Raji (cell line): Measurements from ENCODE around the gene ADAMTSL5.

ENCODE experiments used
- POLR2A ChIP-seq: IDR thresholded peaks from 2 replicates; pipeline ENCODE4 v1.6.1; 2011; ENCODE audit warnings: low read depth, low read length, control low read depth; ENCODE audit not compliant: insufficient read depth

The ADAMTSL5 gene, protein sequence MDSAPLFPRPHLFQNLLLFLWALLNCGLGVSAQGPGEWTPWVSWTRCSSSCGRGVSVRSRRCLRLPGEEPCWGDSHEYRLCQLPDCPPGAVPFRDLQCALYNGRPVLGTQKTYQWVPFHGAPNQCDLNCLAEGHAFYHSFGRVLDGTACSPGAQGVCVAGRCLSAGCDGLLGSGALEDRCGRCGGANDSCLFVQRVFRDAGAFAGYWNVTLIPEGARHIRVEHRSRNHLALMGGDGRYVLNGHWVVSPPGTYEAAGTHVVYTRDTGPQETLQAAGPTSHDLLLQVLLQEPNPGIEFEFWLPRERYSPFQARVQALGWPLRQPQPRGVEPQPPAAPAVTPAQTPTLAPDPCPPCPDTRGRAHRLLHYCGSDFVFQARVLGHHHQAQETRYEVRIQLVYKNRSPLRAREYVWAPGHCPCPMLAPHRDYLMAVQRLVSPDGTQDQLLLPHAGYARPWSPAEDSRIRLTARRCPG

DNA sequence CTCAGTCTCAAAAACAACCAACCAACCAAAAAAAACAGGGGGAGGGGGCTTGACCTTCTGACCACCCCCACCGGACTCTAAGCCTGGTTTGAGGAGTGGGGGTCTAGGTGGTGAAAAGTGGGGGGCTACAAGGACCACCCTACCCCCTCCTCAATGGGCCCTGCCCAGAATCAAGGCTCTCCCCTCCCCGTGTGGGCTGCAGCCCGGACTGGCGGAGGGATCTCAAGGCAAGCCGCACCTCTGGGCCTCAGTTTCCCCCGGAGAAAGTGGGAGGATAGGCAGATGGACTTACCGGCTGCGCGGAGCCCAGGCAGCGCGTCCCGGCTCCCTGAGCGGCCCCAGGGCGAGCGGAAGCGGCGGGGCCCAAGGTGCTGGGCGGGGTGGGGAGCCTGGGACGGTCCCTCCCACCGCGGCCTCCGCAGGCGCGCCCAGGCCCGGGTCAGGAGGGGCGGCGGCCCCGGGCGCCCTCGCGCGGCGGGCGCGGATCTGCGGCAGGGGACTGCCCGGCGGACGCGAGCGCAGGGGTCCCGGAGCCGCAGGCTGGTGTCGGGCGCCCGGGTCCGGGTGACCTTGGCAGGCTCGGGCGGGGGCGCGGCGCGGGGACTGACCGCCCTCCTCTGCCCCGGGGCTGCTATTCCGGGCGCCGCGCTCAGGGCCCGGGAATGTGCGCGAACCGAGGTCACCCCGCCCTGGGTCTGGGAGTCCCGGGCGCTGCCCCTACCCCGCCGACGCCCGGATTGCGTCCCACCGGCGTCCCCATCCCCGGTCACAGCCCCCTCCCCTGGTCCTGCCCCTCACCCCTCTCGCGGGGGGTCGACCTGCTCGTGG, at the start of gene ADAMTSL5:
ADAMTSL5 (minus strand) TSS at position 349 of the 828 bp plus-strand sequence. CDS start 2,076 bp downstream, outside the sequence.
- TF ChIP-seq POLR2A = no peak

DNA sequence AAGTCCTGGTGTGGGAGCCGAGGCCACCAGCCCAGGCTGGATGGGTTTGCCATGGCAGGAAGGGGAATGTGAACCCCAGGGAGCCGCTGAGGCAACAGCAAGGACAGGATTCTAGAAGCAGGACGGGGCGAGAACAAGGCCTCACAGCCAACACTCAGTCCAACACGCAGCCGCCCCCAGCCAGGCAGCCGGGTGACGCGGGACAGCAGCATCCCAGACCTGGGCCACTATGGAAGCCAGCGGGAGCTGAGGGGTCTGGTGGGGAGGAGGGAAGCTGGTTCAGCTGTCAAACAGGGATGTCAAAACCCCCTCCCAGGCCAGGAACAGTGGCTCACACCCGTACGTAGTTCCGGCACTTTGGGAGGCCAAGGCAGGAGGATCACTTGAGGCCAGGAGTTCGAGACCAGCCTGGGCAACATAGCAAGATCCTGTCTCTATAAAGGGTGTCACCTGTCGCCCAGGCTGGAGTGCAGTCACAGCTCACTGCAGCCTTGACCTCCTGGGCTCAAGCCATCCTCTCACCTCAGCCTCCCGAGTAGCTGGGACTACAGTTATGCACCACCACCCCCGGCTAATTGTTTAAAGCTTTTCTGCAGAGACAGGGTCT, 48.5 kb upstream of the ADAMTSL5 start:
- TF ChIP-seq POLR2A = no peak

DNA sequence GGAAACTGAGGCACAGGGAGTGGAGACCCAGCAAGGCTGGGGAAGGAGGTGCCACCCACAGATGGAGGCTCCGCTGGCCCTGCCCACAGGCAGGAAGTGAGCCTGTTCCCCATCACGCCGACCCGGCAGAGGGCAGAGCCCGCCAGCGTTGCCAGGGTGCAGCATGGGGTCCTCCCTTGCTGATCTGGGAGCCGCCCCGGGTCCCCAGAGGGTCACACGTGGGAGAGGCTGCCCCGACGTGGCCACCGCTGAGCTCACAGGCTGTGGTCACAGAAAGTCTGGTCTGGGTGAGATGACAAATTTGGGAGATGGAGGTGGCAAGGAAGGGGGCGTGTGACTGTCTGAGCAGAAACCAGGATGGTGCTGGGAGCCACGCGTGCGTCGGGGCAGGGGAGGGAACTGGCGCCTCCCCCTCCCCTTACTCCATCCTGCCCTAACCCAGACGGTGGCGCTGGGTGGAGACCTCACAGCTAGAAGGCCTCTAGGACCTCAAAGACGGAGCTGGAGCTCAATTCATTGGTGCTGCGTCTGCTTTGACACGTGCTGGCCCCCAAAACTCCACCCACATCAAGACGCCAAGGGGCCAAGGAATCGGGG, 47.6 kb upstream of the ADAMTSL5 start:
- TF ChIP-seq POLR2A = no peak

DNA sequence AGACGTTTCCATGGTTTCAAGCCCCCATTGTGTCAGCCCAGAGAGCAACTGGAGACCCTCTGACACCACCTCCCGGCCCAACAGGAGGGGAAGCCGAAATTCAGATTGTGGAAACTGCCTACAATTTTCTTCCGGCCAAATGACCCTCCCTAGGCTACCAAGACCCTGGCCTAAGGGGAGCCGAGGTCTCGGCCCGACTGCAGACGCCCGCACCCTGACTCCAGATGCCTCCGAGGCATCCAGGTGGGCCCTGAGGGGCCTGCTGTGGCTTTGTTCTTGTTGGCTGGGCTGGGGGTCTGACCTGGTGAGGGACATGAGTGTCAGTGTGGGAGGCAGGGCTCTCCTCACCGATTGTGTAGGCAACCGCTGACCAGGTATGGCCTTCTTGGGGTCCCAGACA, 45.7 kb upstream of the ADAMTSL5 start:
- no peak for TF ChIP-seq POLR2A

DNA sequence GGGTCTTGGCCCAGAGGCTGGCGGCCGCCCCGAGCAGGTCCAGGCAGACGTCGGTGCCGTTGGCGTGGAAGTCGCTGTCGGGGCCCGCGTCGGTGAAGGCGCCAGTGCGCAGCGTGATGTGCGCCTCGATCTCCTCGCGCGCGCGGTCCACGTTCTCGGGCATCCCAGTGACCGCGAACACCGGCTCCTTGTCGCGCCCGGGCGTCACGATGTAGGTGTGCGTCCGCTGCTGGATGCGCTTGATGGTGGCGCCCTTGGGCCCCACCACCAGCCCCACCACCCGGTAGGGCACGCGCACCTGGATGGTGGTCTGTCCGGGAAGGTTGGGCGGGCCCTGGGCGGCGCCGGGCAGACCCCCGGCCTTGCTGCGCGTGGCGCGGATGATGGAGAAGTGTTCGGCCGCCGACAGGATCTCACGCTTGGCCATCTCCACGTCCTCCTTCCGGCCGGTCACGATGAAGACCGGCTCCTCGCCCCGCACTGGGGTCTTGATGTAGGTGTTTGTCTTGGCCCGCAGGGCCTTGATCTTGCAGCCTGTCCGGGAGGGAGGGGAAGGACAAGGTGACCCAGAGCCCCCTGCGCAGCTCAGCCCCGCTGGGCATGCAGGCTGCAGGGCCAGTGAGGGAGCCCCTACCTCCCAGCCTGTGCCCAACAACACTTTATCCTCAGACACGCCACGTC, 43.7 kb upstream of the ADAMTSL5 start:
- no peak for TF ChIP-seq POLR2A

DNA sequence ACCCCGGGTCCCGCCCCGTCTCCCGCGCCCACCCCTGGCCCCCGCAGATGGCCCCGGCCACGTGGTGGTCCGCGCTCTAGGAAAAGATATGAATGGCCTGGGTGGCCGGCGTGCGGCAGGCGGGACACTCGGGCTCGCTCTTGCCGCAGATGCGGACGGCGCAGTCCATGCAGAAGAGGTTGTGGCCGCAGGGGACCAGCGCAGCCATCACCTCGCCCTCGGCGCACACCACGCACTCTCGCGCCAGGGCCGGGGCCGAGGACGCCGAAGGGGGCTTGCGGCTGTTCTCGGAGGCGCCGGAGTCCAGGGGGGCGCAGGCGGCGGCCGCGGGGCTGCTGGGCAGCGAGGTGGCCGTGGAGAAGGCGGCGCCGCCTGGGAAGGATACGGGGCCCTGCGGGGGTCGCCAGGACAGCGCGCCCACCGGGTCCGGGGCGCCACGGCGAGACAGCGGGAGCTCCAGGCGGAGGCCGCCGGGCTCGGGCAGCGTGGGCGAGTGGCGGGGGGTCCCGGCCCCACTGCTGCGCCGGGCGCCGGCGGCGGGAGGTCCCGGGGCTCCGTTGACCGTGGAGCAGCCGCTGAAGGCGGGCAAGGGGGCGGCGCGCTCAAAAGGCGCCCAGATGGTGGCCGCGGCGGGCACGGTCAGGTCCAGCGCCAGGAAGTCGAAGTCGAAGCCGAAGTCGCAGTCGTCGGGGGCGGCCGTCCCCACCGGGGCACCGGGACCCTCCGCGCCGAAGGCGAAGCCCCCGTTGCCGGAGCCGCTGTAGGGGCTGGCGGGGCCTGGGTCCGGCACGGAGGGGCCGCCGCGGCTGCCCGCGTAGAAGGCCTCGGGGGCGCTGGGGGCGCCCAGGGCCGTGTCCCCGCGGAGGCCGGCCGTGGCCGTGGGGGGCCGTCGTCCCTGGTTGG, 42.9 kb upstream of the ADAMTSL5 start:
- no peak for TF ChIP-seq POLR2A

DNA sequence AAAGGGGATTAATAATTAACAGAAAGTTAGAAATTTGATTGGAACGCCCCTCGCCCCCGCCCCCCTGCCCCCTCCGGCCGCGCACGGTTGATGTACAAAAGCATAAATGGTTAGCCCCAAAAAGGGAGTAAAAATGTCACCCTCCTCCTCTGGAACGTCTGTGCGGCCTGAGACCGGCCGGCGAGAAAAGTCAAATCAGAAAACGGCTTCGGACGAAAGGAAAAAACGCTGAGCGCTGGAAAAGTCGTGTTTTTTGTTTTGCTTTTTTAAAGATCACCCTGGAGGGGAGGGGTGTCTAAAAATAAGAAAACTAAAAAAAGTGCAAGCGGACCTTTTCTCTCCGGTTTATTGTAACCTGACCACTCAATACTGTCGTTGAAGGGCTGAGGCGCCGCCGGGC, 42.1 kb upstream of the ADAMTSL5 start:
- TF ChIP-seq POLR2A = no peak

DNA sequence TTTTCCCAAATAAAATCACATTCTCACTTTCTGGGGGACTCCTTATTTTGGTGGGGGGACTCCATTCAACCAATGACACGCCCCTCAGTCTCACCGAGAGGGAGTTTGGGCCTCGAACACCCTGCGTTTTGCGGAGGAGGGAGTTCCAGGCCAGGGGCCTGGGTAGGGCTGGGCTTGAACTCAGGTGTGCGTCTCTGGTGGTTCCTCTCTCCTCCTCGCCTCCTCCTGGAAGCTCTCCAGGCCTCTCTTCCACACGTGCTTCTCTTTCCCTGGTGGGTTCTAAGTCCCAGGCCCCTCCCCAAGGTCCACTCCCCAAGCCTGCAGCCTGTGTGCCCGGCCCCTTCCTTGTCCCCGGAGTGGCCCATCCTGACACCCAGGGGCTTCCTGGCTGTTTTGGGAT, 40.6 kb upstream of the ADAMTSL5 start:
- TF ChIP-seq POLR2A = no peak

DNA sequence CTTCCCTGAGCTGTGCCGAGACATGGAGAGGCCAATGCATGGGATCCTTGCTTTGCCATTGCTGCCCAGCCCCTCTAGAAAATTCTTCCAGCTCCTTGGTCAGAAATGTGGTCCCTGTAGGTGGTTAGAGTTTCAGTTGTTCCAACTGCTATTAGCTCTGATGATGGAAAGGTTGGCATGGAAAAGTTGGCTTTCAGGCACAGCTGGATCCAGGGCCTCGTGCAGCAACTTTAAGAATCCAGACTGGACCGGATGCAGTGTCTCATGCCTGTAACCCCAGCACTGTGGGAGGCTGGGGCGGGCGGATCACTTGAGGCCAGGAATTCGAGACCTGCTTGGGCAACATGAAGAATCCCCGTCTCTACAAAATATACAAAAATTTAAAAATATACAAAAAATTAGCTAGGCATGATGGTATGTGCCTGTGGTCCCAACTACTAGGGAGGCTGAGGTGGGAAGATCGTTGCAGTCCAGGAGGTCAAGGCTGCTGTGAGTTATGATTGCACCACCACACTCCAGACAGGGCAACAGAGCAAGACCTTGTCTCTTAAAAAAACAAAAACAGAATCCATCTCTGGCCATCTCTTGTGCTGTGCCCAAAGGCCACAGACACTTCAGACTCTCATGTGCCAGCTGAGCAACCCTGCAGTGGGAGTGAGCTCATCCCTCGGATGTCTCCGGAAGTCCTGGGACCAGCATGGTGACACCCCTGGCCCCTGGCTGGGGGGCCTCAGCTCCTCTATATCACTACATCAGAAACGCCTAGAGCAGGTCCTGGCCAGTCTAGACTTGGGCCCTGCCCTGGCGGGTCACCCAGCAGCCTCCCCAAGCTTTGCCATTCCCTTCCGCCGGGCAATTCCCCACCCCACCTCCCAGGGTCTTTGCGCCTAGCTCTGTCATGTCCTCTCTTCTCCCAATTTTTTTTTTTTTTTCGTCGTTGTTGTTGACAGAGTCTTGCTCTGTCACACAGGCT, 38.5 kb upstream of the ADAMTSL5 start:
- TF ChIP-seq POLR2A = no peak

DNA sequence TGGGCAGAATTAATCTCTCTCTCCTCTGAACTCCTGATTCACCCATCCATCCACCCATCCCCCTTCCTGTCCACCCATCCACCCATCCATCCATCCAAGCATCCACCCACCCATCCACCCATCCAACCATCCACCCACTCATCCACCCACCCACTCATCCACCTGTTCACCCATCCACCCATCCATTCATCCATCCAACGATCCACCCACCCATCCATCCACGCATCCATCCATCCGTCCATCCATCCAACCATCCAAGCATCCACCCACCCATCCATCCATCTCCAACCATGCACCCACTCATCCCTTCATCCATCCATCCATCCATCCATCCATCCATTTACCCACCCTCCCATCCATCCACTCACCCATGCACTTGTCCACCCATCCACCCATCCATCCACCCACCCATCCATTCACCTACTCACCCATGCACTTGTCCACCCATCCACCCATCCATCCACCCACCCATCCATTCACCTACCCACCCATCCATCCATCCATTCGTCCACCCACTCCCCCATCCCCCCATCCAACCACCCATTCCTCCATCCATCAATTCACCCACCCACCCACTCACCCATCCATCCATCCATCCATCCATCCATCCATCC, 36.6 kb upstream of the ADAMTSL5 start:
- no peak for TF ChIP-seq POLR2A

DNA sequence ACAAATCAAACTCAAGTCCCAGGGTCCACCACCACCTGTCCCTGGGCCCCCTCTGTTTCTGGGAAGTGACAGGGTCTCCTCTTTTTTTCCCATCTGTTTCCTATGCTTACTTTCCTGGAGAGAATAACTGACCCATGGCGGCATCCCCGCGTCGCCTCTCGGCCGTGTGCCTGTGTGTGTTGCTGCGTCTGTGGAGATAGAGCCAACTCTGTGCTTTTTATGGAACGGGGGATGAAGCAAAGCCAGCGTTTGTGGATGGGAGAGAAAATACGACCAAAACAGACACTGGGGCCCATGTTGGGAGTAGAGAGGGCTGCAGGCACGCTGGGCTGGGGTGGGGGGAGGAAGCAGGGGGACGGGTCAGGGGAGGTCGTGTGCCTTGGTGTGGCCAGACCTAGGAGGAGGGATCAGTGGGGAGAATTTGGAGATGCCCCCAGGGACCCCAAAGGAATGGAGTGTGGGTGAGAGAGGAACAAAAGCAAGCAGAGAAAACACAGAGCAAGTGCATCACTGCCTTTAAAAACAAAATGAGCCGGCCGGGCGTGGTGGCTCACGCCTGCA, 27.6 kb upstream of the ADAMTSL5 start:
- TF ChIP-seq POLR2A = no peak

DNA sequence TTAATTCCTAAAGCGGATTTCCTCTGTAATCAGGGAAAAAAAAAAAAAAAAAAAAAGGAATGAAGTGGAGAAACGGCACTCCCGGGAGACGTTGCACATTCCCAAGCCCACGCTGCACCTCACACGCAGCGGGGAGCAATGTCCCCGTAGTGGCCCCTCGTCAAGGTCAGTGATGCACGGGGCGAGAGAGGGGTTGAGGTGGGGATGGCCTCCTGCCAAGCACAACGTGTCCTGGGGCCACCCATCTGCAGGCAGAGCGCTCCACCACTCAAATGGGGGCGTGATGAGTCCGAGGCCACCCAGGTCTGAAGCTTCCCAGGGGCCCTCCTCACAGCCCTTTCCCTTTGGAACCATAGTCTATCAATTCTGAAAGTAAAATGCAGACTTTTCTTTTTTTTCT, 26.2 kb upstream of the ADAMTSL5 start:
- TF ChIP-seq POLR2A = no peak

DNA sequence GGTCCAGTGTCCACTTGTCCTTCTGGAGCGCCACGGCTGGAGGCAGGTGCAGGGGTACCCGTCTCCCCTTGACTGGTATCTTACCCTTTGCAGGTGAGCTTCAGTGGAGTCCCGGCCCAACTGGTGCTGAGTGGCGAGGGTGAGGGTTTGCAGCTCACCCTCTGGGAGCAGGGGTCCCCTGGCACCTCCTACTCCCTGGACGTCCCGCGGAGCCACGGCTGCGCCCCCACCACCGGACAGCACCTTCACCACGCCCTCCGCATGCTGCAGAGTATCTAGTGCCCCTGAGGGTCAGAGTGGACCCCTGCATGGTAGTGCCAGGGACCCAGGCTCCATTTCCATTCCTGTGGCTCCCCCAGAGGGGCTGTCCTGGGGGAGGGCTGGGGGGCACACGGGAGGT, 22.2 kb upstream of the ADAMTSL5 start:
- TF ChIP-seq POLR2A = no peak
